Neuronal stem cell (in vitro differentiated cells): ENCODE data around the gene FOXA3.

Experiments
- DNase-seq: peaks from one replicate; pipeline ENCODE4 v3.0.0-alpha.2; 2013; ENCODE audit warnings: low spot score
- H2AFZ ChIP-seq: one replicate; pipeline ENCODE4 v1.6.1; 2013; ENCODE audit warnings: mild to moderate bottlenecking, low read length, inconsistent platforms
- H2AK5ac ChIP-seq: 2 replicates; pipeline ENCODE4 v1.6.1; 2013; ENCODE audit warnings: low read depth, mild to moderate bottlenecking, inconsistent platforms, low read length, moderate library complexity, mixed read lengths
- H2BK120ac ChIP-seq: 2 replicates; pipeline ENCODE4 v1.6.1; 2013; ENCODE audit warnings: low read depth, mild to moderate bottlenecking, inconsistent platforms, low read length, moderate library complexity, mixed read lengths
- H2BK12ac ChIP-seq: one replicate; pipeline ENCODE4 v1.6.1; 2013; ENCODE audit warnings: low read length, inconsistent platforms
- H2BK15ac ChIP-seq: 2 replicates; pipeline ENCODE4 v1.6.1; 2013; ENCODE audit warnings: mild to moderate bottlenecking, low read length, inconsistent platforms, mixed read lengths
- H2BK5ac ChIP-seq: one replicate; pipeline ENCODE4 v1.6.1; 2013; ENCODE audit warnings: inconsistent platforms, mild to moderate bottlenecking, low read length, moderate library complexity
- H3K14ac ChIP-seq: one replicate; pipeline ENCODE4 v1.6.1; 2013; ENCODE audit warnings: low read length, inconsistent platforms
- H3K18ac ChIP-seq: 2 replicates; pipeline ENCODE4 v1.6.1; 2013; ENCODE audit warnings: low read length, inconsistent platforms
- H3K23ac ChIP-seq: 2 replicates; pipeline ENCODE4 v1.6.1; 2013; ENCODE audit warnings: low read depth, mild to moderate bottlenecking, mixed read lengths, low read length, inconsistent platforms; ENCODE audit not compliant: poor library complexity
- H3K27ac ChIP-seq: replicated peaks from 3 replicates; pipeline ENCODE4 v1.5.1; 2013; ENCODE audit warnings: low read length, inconsistent platforms
- H3K27me3 ChIP-seq, 3 experiments: 2 replicates each; pipeline ENCODE4 v1.6.1; 2013; ENCODE audit warnings: low read length in 3 of 3, mild to moderate bottlenecking in 2 of 3, inconsistent platforms in 1 of 3, low read depth in 1 of 3, mixed read lengths in 1 of 3, moderate library complexity in 1 of 3; ENCODE audit not compliant: control insufficient read depth in 3 of 3, insufficient read depth in 3 of 3
- H3K36me3 ChIP-seq, 2 donors: replicated peaks in 1 of 2; 2 replicates each; pipeline ENCODE4 v1.6.1; 2013; ENCODE audit warnings: low read length in 2 of 2; ENCODE audit not compliant: control insufficient read depth in 2 of 2, insufficient read depth in 2 of 2
- H3K4ac ChIP-seq: 2 replicates; pipeline ENCODE4 v1.6.1; 2013; ENCODE audit warnings: inconsistent platforms, mild to moderate bottlenecking, low read length, moderate library complexity
- H3K4me1 ChIP-seq, 2 donors: 1 replicate in 1 of 2; 2 replicates in 1 of 2; pipeline ENCODE4 v1.6.1; 2013; ENCODE audit warnings: low read length in 2 of 2, low read depth in 1 of 2; ENCODE audit not compliant: control insufficient read depth in 2 of 2, insufficient read depth in 1 of 2
- H3K4me2 ChIP-seq: one replicate; pipeline ENCODE4 v1.6.1; 2013; ENCODE audit warnings: mild to moderate bottlenecking, low read length, inconsistent platforms; ENCODE audit not compliant: insufficient read depth, poor library complexity, severe bottlenecking
- H3K4me3 ChIP-seq, 2 donors: 2 replicates each; pipeline ENCODE4 v1.5.1; 2013; ENCODE audit warnings: low read length in 2 of 2, mild to moderate bottlenecking in 2 of 2, inconsistent platforms in 1 of 2, moderate library complexity in 1 of 2
- H3K79me1 ChIP-seq: one replicate; pipeline ENCODE4 v1.6.1; 2013; ENCODE audit warnings: low read depth, mild to moderate bottlenecking, inconsistent platforms, low read length, moderate library complexity
- H3K9ac ChIP-seq: one replicate; pipeline ENCODE4 v1.6.1; 2013; ENCODE audit warnings: mild to moderate bottlenecking, low read depth, low read length, inconsistent platforms; ENCODE audit not compliant: poor library complexity
- H3K9me3 ChIP-seq, 2 donors: replicated peaks in 1 of 2; 2 replicates each; pipeline versions ENCODE3 to v1.6.1; 2013; ENCODE audit warnings: low read length in 2 of 2, mild to moderate bottlenecking in 2 of 2, inconsistent platforms in 1 of 2, low read depth in 1 of 2, mixed read lengths in 1 of 2, moderate library complexity in 1 of 2; ENCODE audit not compliant: control insufficient read depth in 2 of 2, insufficient read depth in 1 of 2
- H4K8ac ChIP-seq: one replicate; pipeline ENCODE4 v1.6.1; 2013; ENCODE audit warnings: low read depth, mild to moderate bottlenecking, inconsistent platforms, low read length, moderate library complexity
- H4K91ac ChIP-seq: one replicate; pipeline ENCODE4 v1.6.1; 2013; ENCODE audit warnings: low read length, low read depth, mild to moderate bottlenecking, inconsistent platforms; ENCODE audit not compliant: poor library complexity
- WGBS, 2 donors: extraction: QIAGEN DNeasy Blood & Tissue Kit; methylation state at CpG; one replicate each; pipeline ENCODE4 v1.1.7; 2013; ENCODE audit warnings: missing lambda C conversion rate in 2 of 2, mixed read lengths in 1 of 2; ENCODE audit not compliant: insufficient read length in 2 of 2, insufficient replicate concordance in 1 of 2; ENCODE audit errors: extremely low coverage in 2 of 2; 5-methylcytosine and 5-hydroxymethylcytosine counted together

Gene FOXA3

DNA sequence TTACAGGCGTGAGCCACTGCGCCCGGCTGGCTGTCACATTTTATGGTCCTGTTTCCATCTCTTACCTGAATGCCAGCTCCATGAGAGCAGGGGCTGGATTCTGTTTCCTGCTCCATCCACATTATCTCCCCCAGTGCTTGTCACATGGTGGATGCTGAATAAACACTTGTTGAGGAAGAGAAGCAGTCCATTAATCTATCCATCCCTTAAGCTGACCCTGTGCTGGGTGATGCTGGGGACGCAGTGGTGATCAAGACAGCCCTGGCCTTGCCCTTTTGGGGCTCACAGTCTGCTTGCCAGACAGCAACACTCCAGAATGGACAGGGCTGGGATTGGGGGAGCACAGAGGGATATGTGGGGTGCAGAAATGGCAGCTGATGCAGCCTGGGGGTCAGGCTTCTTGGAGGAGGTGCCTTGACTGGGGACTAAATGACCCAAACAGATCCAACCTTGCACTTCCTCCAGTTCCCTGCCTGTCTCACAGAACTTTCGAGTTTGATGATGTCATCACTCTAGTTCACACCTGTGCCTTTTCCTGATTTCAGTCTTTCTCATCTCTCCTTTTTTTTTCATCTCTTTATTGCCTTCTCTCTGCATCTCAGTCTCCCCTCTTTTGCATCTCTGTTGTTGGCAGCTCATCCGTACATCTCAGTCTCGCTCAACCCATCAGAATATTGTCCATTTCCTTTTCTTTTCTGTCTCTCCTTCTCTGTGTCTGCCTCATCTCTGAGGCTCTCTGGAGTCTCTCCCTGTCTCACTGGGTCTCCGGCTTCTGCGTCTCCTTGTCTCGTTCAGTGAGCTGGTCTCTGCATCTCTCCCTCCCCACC lies 17.2 kb downstream of the FOXA3 start:
- peak overlapping the region; percentile 17 for H3K23ac ChIP-seq
- H3K4me1 ChIP-seq = peaks cover 19 to 24% of the 10 kb centered on the region in 2 donors
- H3K9me3 ChIP-seq = peaks cover 0 to 4% of the 10 kb centered on the region in 2 donors
- no peak for DNase-seq
- no CpG with 5 or more reads among the region's 10 CpGs for WGBS, 2 donors
- peak overlapping the region; percentile 81 for H2AK5ac ChIP-seq
- peak overlapping the region; percentile 27 for H3K18ac ChIP-seq
- H3K4me3 ChIP-seq = no peak overlapping the region
- no peaks in the 10 kb centered on the region for H3K27me3 ChIP-seq
- H4K91ac ChIP-seq = no peak overlapping the region
- H3K14ac ChIP-seq = no peak overlapping the region
- no peak overlapping the region for H2BK5ac ChIP-seq
- H3K79me1 ChIP-seq = peaks cover 13% of the 10 kb centered on the region
- peak overlapping the region; percentile 93 for H2BK15ac ChIP-seq
- H2AFZ ChIP-seq = no peak overlapping the region
- H3K4ac ChIP-seq = no peak overlapping the region
- H2BK120ac ChIP-seq = no peak overlapping the region
- H3K9ac ChIP-seq = no peak overlapping the region
- no peak overlapping the region for H4K8ac ChIP-seq
- no peak overlapping the region for H3K4me2 ChIP-seq
- no peak overlapping the region for H3K27ac ChIP-seq
- no peak overlapping the region for H2BK12ac ChIP-seq
- peaks cover 9 to 21% of the 10 kb centered on the region in 2 donors for H3K36me3 ChIP-seq

DNA sequence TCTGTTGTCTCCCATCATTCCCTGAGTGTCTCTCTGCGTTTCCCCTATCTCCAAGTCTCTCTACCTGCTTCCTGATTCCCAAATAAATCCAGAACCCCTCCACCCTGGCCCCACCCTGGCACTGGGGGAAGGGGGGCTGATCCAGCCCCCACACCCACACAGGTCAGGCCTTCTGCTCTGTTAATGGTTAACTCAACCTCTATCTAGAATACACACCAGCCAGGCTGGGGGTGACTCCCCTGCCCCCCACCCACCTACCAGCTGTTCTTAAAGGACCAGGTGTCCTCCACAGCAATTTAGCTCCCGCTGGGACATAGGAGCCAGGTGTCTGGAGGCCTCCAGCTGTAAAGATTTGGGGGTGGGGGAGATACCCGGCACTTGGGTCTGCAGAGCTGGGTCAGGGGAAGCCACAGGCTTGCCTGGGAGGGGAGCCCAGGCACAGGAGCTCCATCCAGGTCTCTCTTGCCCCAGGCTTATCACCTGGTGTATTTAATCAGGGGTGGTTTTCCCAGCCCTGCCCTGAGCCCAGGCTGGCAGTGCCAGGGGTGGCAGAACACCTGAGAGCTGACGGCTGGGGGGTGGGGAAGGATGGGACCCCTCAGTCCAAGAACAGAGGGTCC lies 17.9 kb downstream of the FOXA3 start:
- no peak overlapping the region for H4K8ac ChIP-seq
- peak overlapping the region; percentile 73 for H3K9ac ChIP-seq
- H3K36me3 ChIP-seq = peaks cover 9 to 21% of the 10 kb centered on the region in 2 donors
- H3K79me1 ChIP-seq = peaks cover 13% of the 10 kb centered on the region
- no peak overlapping the region for H3K14ac ChIP-seq
- H3K27me3 ChIP-seq = no peaks in the 10 kb centered on the region
- H2BK12ac ChIP-seq = no peak overlapping the region
- no peak overlapping the region for H4K91ac ChIP-seq
- H3K23ac ChIP-seq = peak overlapping the region; percentile 0
- no peak overlapping the region for H2BK120ac ChIP-seq
- peak overlapping the region; percentile 78 for H3K18ac ChIP-seq
- peak overlapping the region in 1 of 2 donors; percentile 59 for H3K4me3 ChIP-seq
- peaks cover 0 to 4% of the 10 kb centered on the region in 2 donors for H3K9me3 ChIP-seq
- H2AFZ ChIP-seq = no peak overlapping the region
- WGBS, 2 donors = no CpG with 5 or more reads among the region's 4 CpGs
- H2AK5ac ChIP-seq = peak overlapping the region; percentile 35
- peak overlapping the region; percentile 46 for H2BK15ac ChIP-seq
- no peak overlapping the region for H2BK5ac ChIP-seq
- no peak for DNase-seq
- peak overlapping the region; percentile 71 for H3K4me2 ChIP-seq
- no peak overlapping the region for H3K27ac ChIP-seq
- peaks cover 17 to 18% of the 10 kb centered on the region in 2 donors for H3K4me1 ChIP-seq
- H3K4ac ChIP-seq = no peak overlapping the region

GRCh38 chr19:45882652-45883585 lies 18.8 kb downstream of the FOXA3 start:
- Histone ChIP-seq H4K91ac (no peak overlapping the region), H3K9me3 (peaks cover 0 to 4% of the 10 kb centered on the region in 2 donors), H2BK15ac (peak overlapping the region; percentile 46), H2BK5ac (no peak overlapping the region), H3K4me2 (peak overlapping the region; percentile 71), H3K79me1 (peaks cover 13% of the 10 kb centered on the region), H4K8ac (peak overlapping the region; percentile 19), H3K27ac (no peak overlapping the region), H3K14ac (no peak overlapping the region), H3K4me1 (peaks cover 13 to 18% of the 10 kb centered on the region in 2 donors), H3K4ac (no peak overlapping the region), H2AFZ (no peak overlapping the region), H3K4me3 (peak overlapping the region in 1 of 2 donors; percentile 70), H2BK120ac (no peak overlapping the region), H3K27me3 (no peaks in the 10 kb centered on the region), H3K23ac (peak overlapping the region; percentile 81), H2AK5ac (peak overlapping the region; percentile 35), H3K9ac (peak overlapping the region; percentile 73), H3K36me3 (peaks cover 9 to 21% of the 10 kb centered on the region in 2 donors), H3K18ac (peak overlapping the region; percentile 78), H2BK12ac (no peak overlapping the region)
- no CpG with 5 or more reads among the region's 47 CpGs for WGBS, 2 donors
- DNase-seq = peak; percentile 79
